D341Med (cell line): ENCODE measurements around the gene TMEM170B.

Experiments used
- DNase-seq: peaks from one replicate; pipeline ENCODE4 v3.0.0; 2012; ENCODE audit warnings: low spot score

Gene TMEM170B

GRCh38 chr6:11537229-11538051, at the start of gene TMEM170B:
Gene TMEM170B (plus strand): TSS chr6:11537749. CDS start chr6:11538278, 529 bp downstream.
- DNase-seq = peak; percentile 99

DNA sequence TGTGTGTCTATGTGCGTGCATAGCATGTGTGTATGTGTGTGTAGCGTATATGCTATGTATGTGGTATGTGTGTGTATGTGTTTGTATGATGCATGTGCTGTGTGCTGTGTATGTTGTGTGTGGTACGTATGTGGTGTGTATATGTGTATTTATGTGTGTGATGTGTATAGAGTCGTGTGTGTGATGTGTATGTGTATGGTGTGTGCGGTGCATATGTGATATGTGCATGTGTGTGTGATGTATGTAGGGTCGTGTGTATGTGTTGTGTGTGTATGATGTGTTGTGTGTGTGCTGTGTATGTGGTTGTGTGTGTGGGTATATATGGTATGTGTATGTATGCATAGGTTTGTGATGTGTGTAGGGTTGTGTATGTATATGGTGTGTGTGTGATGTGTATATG, 46.6 kb upstream of the TMEM170B start:
- DNase-seq = no peak

GRCh38 chr6:11491596-11492463, 45.7 kb upstream of the TMEM170B start:
- DNase-seq = no peak

GRCh38 chr6:11492464-11493290, 44.9 kb upstream of the TMEM170B start:
- no peak for DNase-seq

DNA sequence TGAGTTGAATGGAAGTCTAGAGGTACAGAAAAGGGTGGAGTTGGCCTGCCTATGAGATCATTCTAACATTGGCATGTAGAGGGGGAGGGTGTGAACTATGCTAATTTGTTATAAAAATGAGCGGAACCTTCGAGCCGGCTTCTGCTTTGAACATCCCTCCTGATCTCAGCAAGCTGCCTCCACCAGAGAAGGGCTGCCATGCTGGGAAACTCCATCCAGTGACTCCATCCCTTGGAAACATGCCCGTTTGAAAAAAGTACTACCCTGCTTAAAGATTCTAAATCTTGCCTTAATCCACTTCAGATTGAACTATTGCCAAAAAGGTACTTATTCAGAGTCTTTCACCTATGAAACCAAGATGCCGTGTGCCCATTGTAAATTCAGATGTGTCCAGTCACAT, 43.6 kb upstream of the TMEM170B start:
- peak; percentile 37 for DNase-seq

DNA sequence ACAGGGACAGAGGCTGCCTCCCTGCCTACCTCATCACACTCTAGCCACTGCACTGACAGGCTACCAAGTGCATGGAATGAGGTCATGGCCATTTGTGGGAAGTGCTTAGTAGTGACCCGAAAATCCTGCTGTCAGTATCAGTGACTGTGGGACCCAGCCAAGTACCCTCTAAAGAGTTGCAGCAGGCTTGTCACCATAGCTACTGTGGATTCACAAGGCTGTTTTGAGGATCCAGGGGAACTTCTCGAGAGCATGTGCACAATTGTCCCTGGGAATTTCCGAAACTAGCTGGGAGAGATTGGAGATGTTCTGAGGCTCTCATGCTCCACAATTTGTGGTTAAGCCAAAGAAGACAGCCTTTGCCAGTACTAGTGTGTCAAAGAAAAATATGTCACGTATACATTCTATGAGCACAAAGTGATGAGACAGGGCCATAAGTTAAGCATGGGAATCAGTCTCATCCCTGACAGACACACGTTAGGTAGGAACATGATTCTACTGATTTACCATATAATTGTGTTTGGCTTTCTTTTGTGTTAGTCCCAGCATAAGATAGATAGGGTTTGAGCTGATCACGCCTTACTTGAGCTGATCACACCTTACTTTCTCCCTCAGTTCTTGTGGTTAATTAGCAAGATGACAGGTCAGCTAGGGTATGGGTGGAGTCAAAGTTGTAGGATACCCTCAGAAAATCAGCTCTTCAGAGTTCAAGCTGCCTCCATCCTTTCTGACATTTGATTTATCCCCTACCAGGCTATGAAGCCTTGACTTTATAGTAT, 42.6 kb upstream of the TMEM170B start:
- DNase-seq = no peak

DNA sequence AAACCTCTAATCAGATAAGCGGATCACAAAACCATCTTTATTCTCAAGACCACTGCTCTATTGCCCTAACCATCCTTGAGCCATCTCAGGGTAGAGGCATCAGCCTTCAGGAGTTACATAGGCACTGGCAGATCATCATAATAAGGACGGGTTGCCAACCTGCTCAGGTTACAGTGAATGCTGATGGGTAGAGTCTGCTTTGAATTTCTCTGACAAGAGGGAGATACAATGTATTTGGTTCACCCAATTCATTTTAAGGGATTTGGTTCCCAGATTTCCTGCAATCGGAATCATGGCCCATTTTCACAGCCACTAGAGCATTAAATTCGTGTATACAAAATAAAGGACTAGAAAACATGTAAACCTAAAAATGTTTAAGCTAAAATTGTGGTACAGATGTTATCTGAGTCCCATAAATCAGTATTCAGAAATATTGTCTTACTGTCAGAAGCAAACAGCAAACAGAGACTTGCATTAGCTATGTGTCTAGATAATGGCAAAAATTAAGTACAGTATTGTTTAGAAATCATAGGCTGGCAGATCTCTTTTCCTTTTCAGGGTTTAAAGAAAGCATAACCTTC, 41.9 kb upstream of the TMEM170B start:
- no peak for DNase-seq

- peak; percentile 78 for DNase-seq
Measured at GRCh38 chr6:11496152-11497060, 41.1 kb upstream of the TMEM170B start.

GRCh38 chr6:11497107-11497506, 40.4 kb upstream of the TMEM170B start:
- DNase-seq = no peak

DNA sequence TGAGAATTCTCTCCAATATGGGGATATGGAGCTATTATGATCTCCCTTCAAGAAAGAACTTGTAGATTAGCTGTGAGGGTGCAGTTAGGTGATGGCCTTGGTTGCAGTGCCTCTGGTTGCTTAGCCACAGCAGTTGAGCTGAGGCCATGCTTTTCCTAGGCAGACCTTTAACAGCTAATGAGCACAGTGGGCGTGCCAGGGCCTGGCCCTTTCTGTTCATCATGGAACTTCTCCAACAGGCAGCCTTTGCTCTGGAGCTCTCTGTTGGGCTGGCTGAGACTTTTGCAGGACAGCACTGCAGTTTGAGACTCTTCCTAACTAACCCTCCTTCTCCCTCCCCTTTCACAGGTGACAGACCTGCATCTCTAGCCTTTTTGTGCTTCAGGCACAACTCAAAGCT, 39.7 kb upstream of the TMEM170B start:
- no peak for DNase-seq

DNA sequence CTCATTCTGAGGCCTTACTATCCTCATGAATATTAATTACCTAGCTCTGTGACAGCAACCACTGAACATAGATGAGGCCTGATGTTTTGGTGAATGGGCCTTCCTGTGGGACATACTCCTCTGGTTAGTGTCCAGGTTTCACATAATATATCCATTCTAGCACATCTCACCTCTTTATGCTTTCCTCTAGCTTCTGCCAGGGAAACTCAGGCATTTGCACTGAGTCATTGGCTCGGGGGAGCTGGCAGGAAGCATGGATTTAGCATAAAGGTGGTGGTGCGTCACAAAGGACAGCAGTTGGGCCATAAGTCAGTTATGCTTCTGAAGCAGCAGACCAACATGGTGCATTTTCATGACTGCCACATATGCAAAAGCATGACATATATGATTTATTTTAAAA, 37.5 kb upstream of the TMEM170B start:
- DNase-seq = no peak

DNA sequence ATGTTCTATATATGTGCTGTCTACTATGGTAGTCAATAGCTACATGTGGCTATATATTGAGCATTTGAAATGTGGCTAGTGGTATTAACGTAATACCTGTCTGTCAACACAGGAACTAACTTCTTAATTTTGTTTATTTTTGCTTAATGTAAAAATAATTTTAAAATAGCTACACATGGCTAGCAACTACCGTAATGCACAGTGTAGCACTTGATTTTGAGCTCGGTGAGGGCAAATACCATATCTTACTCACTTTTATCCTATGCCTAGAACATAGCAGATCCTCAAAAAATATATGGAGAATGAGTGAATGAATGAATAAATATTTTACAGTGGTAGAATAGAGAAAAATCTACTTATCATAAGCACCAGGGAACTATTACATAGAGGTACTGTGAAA, 28.1 kb upstream of the TMEM170B start:
- no peak for DNase-seq

DNA sequence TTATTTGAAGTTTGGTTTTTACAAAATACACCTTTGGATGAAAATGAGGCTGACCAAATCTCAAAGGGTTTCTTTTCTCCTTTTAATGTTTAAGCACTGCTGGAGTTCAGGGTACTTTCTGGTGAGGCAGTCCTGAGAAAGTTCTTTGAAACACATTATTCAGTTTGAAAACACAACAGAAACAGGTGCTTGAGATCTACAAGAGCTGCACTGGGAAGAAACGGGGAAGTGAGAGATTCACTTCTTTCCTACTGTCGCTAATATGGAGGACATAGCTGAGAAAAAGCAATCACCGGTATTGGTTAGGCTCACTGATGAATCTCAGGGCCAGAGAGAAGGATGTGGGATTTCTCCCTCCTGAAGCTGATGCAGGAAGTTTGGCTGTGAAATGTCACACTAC, 22.9 kb upstream of the TMEM170B start:
- no peak for DNase-seq

GRCh38 chr6:11515763-11516162, 21.8 kb upstream of the TMEM170B start:
- no peak for DNase-seq

DNA sequence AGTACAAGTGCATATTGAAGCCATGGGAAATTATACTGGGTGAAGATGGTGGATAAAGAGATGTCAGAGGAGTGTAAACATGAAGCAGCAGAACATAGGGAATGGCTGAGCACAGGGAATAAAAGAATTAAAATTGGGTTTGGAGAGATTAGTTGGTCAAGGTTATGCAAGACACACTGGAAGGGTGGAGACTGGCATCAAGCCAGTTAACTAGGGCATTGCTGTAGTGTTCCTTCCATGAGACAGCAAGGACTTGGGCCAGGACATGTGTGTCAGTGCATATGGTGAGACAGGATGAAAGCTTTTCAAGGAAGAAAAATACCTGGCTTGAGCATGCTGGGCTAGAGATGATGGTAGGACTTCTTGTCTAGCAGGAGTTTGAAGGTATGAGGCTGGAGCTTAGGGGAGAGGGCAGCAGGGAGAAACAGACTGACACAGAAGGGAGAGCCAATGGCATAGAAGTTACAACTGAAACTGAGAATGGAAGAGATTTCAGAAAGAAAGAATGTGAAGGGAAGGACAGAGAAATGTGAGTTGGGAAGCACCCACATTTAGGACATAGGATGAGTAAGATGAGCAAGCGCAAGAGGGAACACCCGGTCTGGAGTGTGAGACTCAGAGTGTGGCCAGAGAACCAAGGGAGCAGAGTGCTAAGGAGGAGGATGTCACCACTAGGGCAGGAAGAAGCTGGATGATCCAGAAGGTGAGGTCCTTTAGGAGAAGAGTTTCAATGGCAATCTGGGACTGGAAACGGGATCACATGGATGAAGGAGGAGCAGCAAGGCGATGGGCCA, 14.5 kb upstream of the TMEM170B start:
- no peak for DNase-seq

- no peak for DNase-seq
Measured at GRCh38 chr6:11525468-11526155, 11.9 kb upstream of the TMEM170B start.

DNA sequence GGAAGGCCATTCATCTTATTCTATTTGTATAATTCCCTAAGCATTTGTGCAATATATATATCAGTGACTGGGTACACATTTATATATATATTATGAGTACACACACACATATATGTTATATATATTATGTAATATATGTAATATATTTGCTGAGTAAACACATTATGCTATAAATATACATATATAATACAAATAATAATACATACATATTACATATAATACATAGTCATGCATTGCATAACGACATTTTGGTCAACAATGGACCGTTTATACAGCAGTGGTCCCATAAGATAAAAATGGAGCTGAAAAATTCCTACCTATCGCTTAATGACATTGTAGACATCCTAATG, 11.4 kb upstream of the TMEM170B start:
- no peak for DNase-seq

DNA sequence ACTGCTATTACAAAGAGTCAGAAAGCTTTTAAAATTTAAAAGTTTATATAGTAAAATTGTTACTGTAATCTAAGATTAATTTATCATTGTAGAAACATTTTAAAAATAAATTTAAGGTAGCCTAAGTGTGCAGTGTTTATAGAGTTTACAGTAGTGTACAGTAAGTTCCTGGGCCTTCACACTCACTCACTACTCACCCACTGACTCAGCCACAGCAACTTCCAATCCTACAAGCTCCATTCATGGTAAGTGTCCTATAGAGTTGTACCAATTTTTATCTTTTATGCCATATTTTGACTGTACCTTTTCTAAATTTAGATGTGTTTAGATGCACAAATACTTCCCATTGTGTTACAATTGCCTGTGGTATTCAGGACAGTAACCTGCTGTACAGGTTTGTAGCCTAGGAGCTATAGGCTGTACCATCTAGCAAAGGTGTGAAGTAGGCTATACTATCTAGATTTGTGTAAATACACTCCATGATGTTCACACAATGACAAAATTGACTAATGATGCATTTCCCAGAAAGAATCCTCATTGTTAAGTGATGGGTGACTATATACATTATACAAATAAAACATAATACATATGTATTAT, 10.2 kb upstream of the TMEM170B start:
- DNase-seq = no peak
